A549 (cell line): ENCODE results near the gene UBE4A. TPM values are rescaled to one million over a fixed set of nuclear protein-coding genes. Genes with fewer than 3 reads are reported as not detected.
A peak's percentile ranks its signal among the peaks of the same experiment; 100 is the strongest.

Source experiments
- ATAC-seq, 2 experiments: fragments of 200-7000 bp in 1 of 2; fragments of >200 bp in 1 of 2; cut with Nextera tagmentation in 1 of 2; cut with Tn5 transposase in 1 of 2; 3 replicates each; pipeline versions ENCODE4 v1.8.0 to v1.9.1; 2018 to 2020; ENCODE audit warnings: mild to moderate bottlenecking in 1 of 2, moderate library complexity in 1 of 2
- CTCF ChIA-PET: fragments of 300-600 bp; sonication (Branson Sonifier 250); formaldehyde crosslinking; extraction: SDS; loops from one replicate; lab custom pipeline; 2021; ENCODE audit warnings: antibody characterized with exemption, inconsistent platforms; lab: Yijun Ruan, JAX
- POLR2A ChIA-PET: fragments of 350-600 bp; formaldehyde crosslinking; extraction: SDS; loops from one replicate; lab custom pipeline; 2021; ENCODE audit warnings: antibody characterized with exemption, inconsistent platforms; lab: Yijun Ruan, JAX
- DNase-seq, 2 experiments: peaks; one replicate each; pipeline versions ENCODE4 v3.0.0 to v3.0.0-alpha.2; 2011 to 2016; ENCODE audit warnings: low read depth in 1 of 2, low spot score in 1 of 2
- FAIRE-seq: peaks from 2 replicates; lab custom pipeline; 2011; peaks lifted over from hg19 to GRCh38; lab: Jason Lieb, UNC
- H3K27ac ChIP-seq, 2 experiments: fragments of >200 bp; sonication (Bioruptor Twin); formaldehyde crosslinking; 3 replicates each; pipeline ENCODE4 v1.5.1; 2016 to 2017
- H3K4me1 ChIP-seq: fragments of >200 bp; sonication (Bioruptor Twin); formaldehyde crosslinking; 3 replicates; pipeline ENCODE4 v1.6.1; 2016
- H3K4me2 ChIP-seq: fragments of >200 bp; sonication (Bioruptor Twin); formaldehyde crosslinking; 3 replicates; pipeline ENCODE4 v1.6.1; 2016
- H3K4me3 ChIP-seq: fragments of >200 bp; sonication (Bioruptor Twin); formaldehyde crosslinking; 3 replicates; pipeline ENCODE4 v1.5.1; 2016
- H3K9me3 ChIP-seq: fragments of >200 bp; sonication (Bioruptor Twin); formaldehyde crosslinking; 3 replicates; pipeline ENCODE4 v1.6.1; 2016
- CBX2 ChIP-seq: fragments of 200-600 bp; sonication (generic); IDR thresholded peaks from 2 replicates; pipeline ENCODE4 v1.6.1; 2016; ENCODE audit warnings: low read depth, mild to moderate bottlenecking, borderline replicate concordance
- CEBPB ChIP-seq, 2 experiments: fragments of >200 bp in 1 of 2; sonication (Bioruptor Twin) in 1 of 2; formaldehyde crosslinking in 1 of 2; IDR thresholded peaks; 2 replicates each; pipeline ENCODE4 v1.6.1; 2012 to 2016
- EHF ChIP-seq: fragments of 250-450 bp; sonication (Bioruptor Pico); IDR thresholded peaks from 2 replicates; pipeline ENCODE4 v1.5.0; 2020; ENCODE audit warnings: mild to moderate bottlenecking
- EHMT2 ChIP-seq: fragments of 200-600 bp; sonication (generic); IDR thresholded peaks from 2 replicates; pipeline ENCODE4 v1.6.1; 2016; ENCODE audit warnings: antibody characterized with exemption, low read depth, mild to moderate bottlenecking, moderate library complexity
- EP300 ChIP-seq, 2 experiments: fragments of >200 bp; sonication (Bioruptor Twin); formaldehyde crosslinking; IDR thresholded peaks; 2 replicates in 1 of 2; 3 replicates in 1 of 2; pipeline ENCODE4 v1.6.1; 2016 to 2017
- FOSL2 ChIP-seq, 2 experiments: fragments of 450-650 bp in 1 of 2; fragments of >200 bp in 1 of 2; sonication (Bioruptor Twin) in 1 of 2; formaldehyde crosslinking; IDR thresholded peaks; 2 replicates each; pipeline versions ENCODE4 v1.5.0 to v1.6.1; 2016 to 2020; ENCODE audit warnings: mild to moderate bottlenecking in 1 of 2, moderate library complexity in 1 of 2
- GATA3 ChIP-seq: IDR thresholded peaks from 2 replicates; pipeline ENCODE4 v1.6.1; 2012; ENCODE audit warnings: borderline replicate concordance
- HEYL ChIP-seq: fragments of 250-450 bp; sonication (Bioruptor Pico); IDR thresholded peaks from 2 replicates; pipeline ENCODE4 v1.8.0; 2021; ENCODE audit warnings: mild to moderate bottlenecking, moderate library complexity
- HOXB13 ChIP-seq: fragments of 250-450 bp; sonication (Bioruptor Pico); IDR thresholded peaks from 2 replicates; pipeline ENCODE4 v1.5.0; 2020; ENCODE audit warnings: low read depth, mild to moderate bottlenecking, moderate library complexity
- KDM1A ChIP-seq: fragments of 200-600 bp; sonication (generic); IDR thresholded peaks from 2 replicates; pipeline ENCODE4 v1.6.1; 2016; ENCODE audit warnings: low read depth, mild to moderate bottlenecking
- MYC ChIP-seq: IDR thresholded peaks from 2 replicates; pipeline ENCODE4 v1.6.1; 2012; ENCODE audit warnings: mild to moderate bottlenecking, inconsistent platforms, low read length, improper control_type of control experiment, borderline replicate concordance
- NPAS2 ChIP-seq: fragments of 250-450 bp; sonication (Bioruptor Pico); IDR thresholded peaks from 2 replicates; pipeline ENCODE4 v1.8.0; 2022; ENCODE audit warnings: mild to moderate bottlenecking, moderate library complexity, borderline replicate concordance
- NR3C1 ChIP-seq: fragments of >200 bp; sonication (Bioruptor Twin); formaldehyde crosslinking; IDR thresholded peaks from 3 replicates; pipeline ENCODE4 v1.6.1; 2017
- PHF8 ChIP-seq: fragments of 200-600 bp; sonication (generic); IDR thresholded peaks from 2 replicates; pipeline ENCODE4 v1.6.1; 2016; ENCODE audit warnings: low read depth, mild to moderate bottlenecking, antibody characterized with exemption, moderate library complexity, borderline replicate concordance
- POLR2A ChIP-seq: IDR thresholded peaks from 2 replicates; pipeline ENCODE4 v1.6.1; 2012; ENCODE audit warnings: mild to moderate bottlenecking, low read length
- POLR2AphosphoS2 ChIP-seq: conservative IDR thresholded peaks from 2 replicates; pipeline ENCODE4 v1.6.1; 2012; ENCODE audit warnings: low read length, improper control_type of control experiment, inconsistent platforms
- RCOR1 ChIP-seq: fragments of 150-350 bp; IDR thresholded peaks from 2 replicates; pipeline ENCODE4 v1.6.1; 2014; ENCODE audit warnings: antibody characterized with exemption, low read length, low read depth
- TP53 ChIP-seq: fragments of 250-450 bp; sonication (Bioruptor Pico); IDR thresholded peaks from 2 replicates; pipeline ENCODE4 v1.5.0; 2021; ENCODE audit warnings: mild to moderate bottlenecking, moderate library complexity
- ZNF302 ChIP-seq: fragments of 250-450 bp; sonication (Bioruptor Pico); IDR thresholded peaks from 2 replicates; pipeline ENCODE4 v1.9.0; 2021; ENCODE audit warnings: inconsistent platforms, mild to moderate bottlenecking, moderate library complexity
- ZSCAN20 ChIP-seq: fragments of 250-450 bp; sonication (Bioruptor Pico); IDR thresholded peaks from 2 replicates; pipeline ENCODE4 v1.8.0; 2022; ENCODE audit warnings: mild to moderate bottlenecking, moderate library complexity
- WGBS: methylation state at CpG from one replicate; pipeline ENCODE4 v1.1.6; 2017; ENCODE audit errors: missing lambda C conversion rate; 5-methylcytosine and 5-hydroxymethylcytosine counted together
- polyA plus RNA-seq, 4 experiments: library from polyadenylated mRNA; depleted of rRNA in 3 of 4; stranded (reverse); fragments of >200 nt; fragmentation: RNase III in 1 of 4; extraction: RNeasy Plus Mini Kit Qiagen cat#74134 plus additional on column Dnase treatment in 1 of 4; gene quantifications; 2 replicates in 3 of 4; 3 replicates in 1 of 4; pipeline ENCODE4 v1.2.3, GENCODE V29; 2011 to 2017
- TF ChIP-seq, protein P1 (sequence below): IDR thresholded peaks from 2 replicates; pipeline ENCODE4 v1.6.1; 2012; ENCODE audit warnings: low read depth, borderline replicate concordance
- TF ChIP-seq, protein P2 (sequence below): fragments of 250-450 bp; sonication (Bioruptor Pico); IDR thresholded peaks from 2 replicates; pipeline ENCODE4 v1.5.0; 2021; ENCODE audit warnings: mild to moderate bottlenecking, moderate library complexity, borderline replicate concordance

Gene UBE4A
- polyA plus RNA-seq, 2 of the 4 experiments (the other 2 are of a cell fraction) = 11.4 to 18.9 TPM

DNA sequence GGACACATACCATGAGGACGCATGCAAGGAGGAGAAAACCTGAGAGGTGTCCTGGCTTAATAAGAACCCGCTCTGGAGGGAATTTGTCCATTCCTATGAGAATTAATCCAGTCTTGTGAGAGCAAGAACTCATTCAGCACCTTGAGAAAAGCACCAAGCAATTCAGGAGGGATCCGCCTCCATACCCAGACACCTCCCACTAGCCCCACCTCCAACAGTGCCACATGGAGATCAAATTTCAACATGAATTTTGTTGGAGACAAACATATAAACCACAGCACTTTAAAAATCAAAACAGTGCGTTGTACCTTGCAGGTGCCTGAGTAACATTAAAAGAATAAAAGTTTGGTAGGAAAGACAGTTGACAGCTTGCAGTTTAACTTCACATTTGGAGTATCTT, 11.4 kb downstream of the UBE4A start:
- H3K27ac ChIP-seq = no peak overlapping the region
- FAIRE-seq = no peak
- DNase-seq = no peak
- POLR2A ChIA-PET = no interaction called here
- H3K4me1 ChIP-seq = no peaks in the 10 kb centered on the region
- no peak overlapping the region for H3K4me2 ChIP-seq
- CTCF ChIA-PET = interaction anchor here (0.8 kb wide), 1 partner anchor 173 kb away, joined by 3 read pairs; no protein-coding TSS in a partner anchor
- H3K9me3 ChIP-seq = no peaks in the 10 kb centered on the region
- TF ChIP-seq CBX2 (no peak), POLR2AphosphoS2 (no peak), HOXB13 (CRISPR knock-in tag) (no peak), EP300 (IDR thresholded peaks at IDR 0.05) (no peak), NR3C1 (no peak), RCOR1 (no peak), EHF (CRISPR knock-in tag) (no peak), GATA3 (no peak), POLR2A (no peak), ZNF302 (CRISPR knock-in tag) (no peak), TP53 (CRISPR knock-in tag) (no peak)
- TF ChIP-seq, protein P1, sequence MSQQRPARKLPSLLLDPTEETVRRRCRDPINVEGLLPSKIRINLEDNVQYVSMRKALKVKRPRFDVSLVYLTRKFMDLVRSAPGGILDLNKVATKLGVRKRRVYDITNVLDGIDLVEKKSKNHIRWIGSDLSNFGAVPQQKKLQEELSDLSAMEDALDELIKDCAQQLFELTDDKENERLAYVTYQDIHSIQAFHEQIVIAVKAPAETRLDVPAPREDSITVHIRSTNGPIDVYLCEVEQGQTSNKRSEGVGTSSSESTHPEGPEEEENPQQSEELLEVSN = no peak
- TF ChIP-seq, all 56 proteins: peak for 0
- 94% methylated on average over 4 of the region's 4 CpGs for WGBS
- ATAC-seq = no peak
- H3K4me3 ChIP-seq = no peak overlapping the region

DNA sequence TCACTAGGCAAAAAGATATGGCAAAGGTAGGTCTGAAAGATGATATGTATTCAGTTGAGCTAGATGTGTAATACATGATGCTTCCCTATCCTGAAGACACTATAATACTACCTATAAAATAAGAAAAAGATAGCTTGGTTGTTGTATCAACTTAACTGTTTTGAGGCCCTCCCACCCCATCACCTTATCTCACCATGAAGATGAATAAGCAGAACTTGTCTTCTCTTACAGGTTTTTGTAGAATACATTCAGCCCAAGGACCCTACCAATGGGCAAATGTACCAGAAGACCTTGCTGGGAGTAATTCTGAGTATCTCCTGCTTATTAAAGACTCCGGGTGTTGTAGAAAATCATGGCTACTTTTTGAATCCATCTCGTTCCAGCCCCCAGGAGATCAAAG, 13.9 kb downstream of the UBE4A start:
- POLR2A ChIA-PET = no interaction called here

DNA sequence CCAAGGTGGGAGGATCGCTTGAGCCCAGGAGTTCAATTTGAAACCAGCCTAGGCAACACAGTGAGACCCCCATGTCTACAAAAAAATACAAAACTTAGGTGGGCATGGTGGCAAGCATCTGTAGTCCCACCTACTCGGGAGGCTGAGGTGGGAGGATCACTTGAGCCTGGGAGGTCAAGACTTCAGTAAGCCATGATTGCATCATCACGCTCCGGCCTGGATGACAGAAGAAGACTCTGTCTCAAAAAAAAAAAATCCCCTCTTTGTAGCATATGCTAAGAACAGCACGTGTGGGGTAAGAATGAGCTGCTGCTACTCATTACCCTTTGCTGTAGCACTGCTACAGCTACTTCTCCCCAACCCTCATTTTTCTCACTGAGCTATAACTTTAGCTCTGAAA, 14.5 kb downstream of the UBE4A start:
- Histone ChIP-seq H3K4me1 (no peaks in the 10 kb centered on the region), H3K9me3 (no peaks in the 10 kb centered on the region), H3K4me2 (no peak overlapping the region), H3K27ac (no peak overlapping the region), H3K4me3 (no peak overlapping the region)
- DNase-seq = no peak
- 0 out of 4 replicates have a peak, but pooled peaks of 1 of the 2 experiments have one; percentile 11 for TF ChIP-seq CEBPB (IDR thresholded peaks at IDR 0.05)
- no peak for TF ChIP-seq PHF8
- TF ChIP-seq KDM1A = no peak
- no peak for ATAC-seq
- ChIA-PET CTCF (interaction anchor here (1.1 kb wide), 1 partner anchor 12 kb away, joined by 3 read pairs; no protein-coding TSS in a partner anchor), POLR2A (no interaction called here)
- WGBS = 89% methylated on average over 5 of the region's 5 CpGs
- FAIRE-seq = no peak

More for the DNA sequence above, 13.9 kb downstream of the UBE4A start:
- WGBS = 94% methylated on average over 2 of the region's 2 CpGs
- CTCF ChIA-PET = no interaction called here
- TF ChIP-seq FOSL2 (IDR thresholded peaks at IDR 0.05) (no peak), FOSL2 (CRISPR knock-in tag; IDR thresholded peaks at IDR 0.05) (no peak), HEYL (CRISPR knock-in tag) (no peak), NPAS2 (CRISPR knock-in tag) (no peak), MYC (no peak), CBX2 (no peak), POLR2A (no peak)
- Histone ChIP-seq H3K9me3 (no peaks in the 10 kb centered on the region), H3K4me1 (no peaks in the 10 kb centered on the region), H3K4me2 (no peak overlapping the region), H3K4me3 (no peak overlapping the region), H3K27ac (no peak overlapping the region)
- DNase-seq (no peak), FAIRE-seq (no peak), ATAC-seq (no peak)

DNA sequence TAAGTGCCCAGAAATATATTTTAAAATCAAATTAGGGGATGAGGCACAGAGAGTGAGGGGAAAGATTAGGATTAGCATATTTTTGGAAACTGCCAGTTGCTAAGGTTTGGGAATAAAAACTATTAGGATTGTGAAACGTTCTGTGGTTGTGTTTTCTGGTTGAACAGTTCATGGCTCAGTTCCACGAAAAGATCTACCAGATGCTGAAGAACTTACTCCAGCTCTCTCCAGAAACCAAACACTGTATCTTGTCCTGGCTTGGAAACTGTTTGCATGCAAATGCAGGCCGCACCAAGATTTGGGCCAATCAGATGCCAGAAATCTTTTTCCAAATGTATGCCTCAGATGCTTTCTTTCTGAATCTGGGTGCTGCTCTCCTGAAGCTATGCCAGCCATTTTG, 15.3 kb downstream of the UBE4A start:
- 83% methylated on average over 3 of the region's 3 CpGs for WGBS

More for the DNA sequence above, 15.3 kb downstream of the UBE4A start:
- Histone ChIP-seq H3K4me1 (no peaks in the 10 kb centered on the region), H3K27ac (no peak overlapping the region), H3K4me3 (no peak overlapping the region), H3K9me3 (no peaks in the 10 kb centered on the region), H3K4me2 (no peak overlapping the region)
- TF ChIP-seq, protein P2, sequence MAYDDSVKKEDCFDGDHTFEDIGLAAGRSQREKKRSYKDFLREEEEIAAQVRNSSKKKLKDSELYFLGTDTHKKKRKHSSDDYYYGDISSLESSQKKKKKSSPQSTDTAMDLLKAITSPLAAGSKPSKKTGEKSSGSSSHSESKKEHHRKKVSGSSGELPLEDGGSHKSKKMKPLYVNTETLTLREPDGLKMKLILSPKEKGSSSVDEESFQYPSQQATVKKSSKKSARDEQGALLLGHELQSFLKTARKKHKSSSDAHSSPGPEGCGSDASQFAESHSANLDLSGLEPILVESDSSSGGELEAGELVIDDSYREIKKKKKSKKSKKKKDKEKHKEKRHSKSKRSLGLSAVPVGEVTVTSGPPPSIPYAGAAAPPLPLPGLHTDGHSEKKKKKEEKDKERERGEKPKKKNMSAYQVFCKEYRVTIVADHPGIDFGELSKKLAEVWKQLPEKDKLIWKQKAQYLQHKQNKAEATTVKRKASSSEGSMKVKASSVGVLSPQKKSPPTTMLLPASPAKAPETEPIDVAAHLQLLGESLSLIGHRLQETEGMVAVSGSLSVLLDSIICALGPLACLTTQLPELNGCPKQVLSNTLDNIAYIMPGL (CRISPR knock-in tag) = no peak
- TF ChIP-seq ZSCAN20 (CRISPR knock-in tag) (no peak), EHMT2 (no peak), TP53 (CRISPR knock-in tag) (no peak), NR3C1 (no peak)
- POLR2A ChIA-PET = no interaction called here
- FAIRE-seq (no peak), ATAC-seq (no peak), DNase-seq (no peak)
- CTCF ChIA-PET = interaction anchor here (1.1 kb wide), 1 partner anchor 13 kb away, joined by 3 read pairs; no protein-coding TSS in a partner anchor
